Spleen (tissue), 11 donors: ENCODE data around the gene PIN4. TPM values are rescaled to one million over a fixed set of nuclear protein-coding genes. Genes with fewer than 3 reads are reported as not detected.
"Not testable (repeated sequence)": the region's sequence is repeated elsewhere in the genome, so short reads cannot be mapped to it uniquely, and the experiment has no call there.

Experiments used
- DNase-seq: peaks from one replicate; pipeline ENCODE4 v3.0.0-alpha.2; 2020
- H3K27ac ChIP-seq, 8 donors: fragments of 200-600 bp; sonication (generic) in 7 of 8; 1 replicate in 4 of 8; 2 replicates in 4 of 8; pipeline versions ENCODE4 v1.5.0 to v1.8.0; 2016 to 2021; ENCODE audit warnings: inconsistent platforms in 4 of 8, mild to moderate bottlenecking in 4 of 8, moderate library complexity in 1 of 8
- H3K27me3 ChIP-seq, 7 donors: fragments of 200-600 bp; sonication (generic) in 6 of 7; replicated peaks in 1 of 7; 1 replicate in 4 of 7; 2 replicates in 3 of 7; pipeline versions ENCODE4 v1.5.0 to v1.8.0; 2016 to 2021; ENCODE audit warnings: inconsistent platforms in 3 of 7, mild to moderate bottlenecking in 1 of 7
- H3K36me3 ChIP-seq, 6 donors: fragments of 200-600 bp; sonication (generic) in 5 of 6; 1 replicate in 4 of 6; 2 replicates in 2 of 6; pipeline versions ENCODE4 v1.5.0 to v1.8.0; 2016 to 2021; ENCODE audit warnings: inconsistent platforms in 2 of 6
- H3K4me1 ChIP-seq, 6 donors: fragments of 200-600 bp; sonication (generic) in 5 of 6; 1 replicate in 3 of 6; 2 replicates in 3 of 6; pipeline versions ENCODE4 v1.5.0 to v1.8.0; 2016 to 2021; ENCODE audit warnings: inconsistent platforms in 3 of 6
- H3K4me3 ChIP-seq, 8 donors: fragments of 200-600 bp; sonication (generic) in 7 of 8; 1 replicate in 4 of 8; 2 replicates in 4 of 8; pipeline versions ENCODE4 v1.5.0 to v1.8.0; 2016 to 2021; ENCODE audit warnings: inconsistent platforms in 4 of 8, mild to moderate bottlenecking in 4 of 8, moderate library complexity in 2 of 8
- H3K9me3 ChIP-seq, 8 donors: fragments of 200-600 bp; sonication (generic) in 7 of 8; 1 replicate in 4 of 8; 2 replicates in 4 of 8; pipeline versions ENCODE4 v1.5.0 to v1.8.0; 2016 to 2021; ENCODE audit warnings: inconsistent platforms in 4 of 8
- POLR2A ChIP-seq, 3 donors: fragments of 450-650 bp; IDR thresholded peaks; one replicate each; pipeline ENCODE4 v1.5.1; 2017; ENCODE audit warnings: antibody characterized with exemption in 3 of 3, mild to moderate bottlenecking in 1 of 3
- POLR2AphosphoS5 ChIP-seq, 3 donors: sonication (generic); formaldehyde crosslinking; IDR thresholded peaks; one replicate each; pipeline ENCODE4 v1.5.1; 2017; ENCODE audit warnings: antibody characterized with exemption in 3 of 3
- WGBS, 5 donors: extraction: QIAGEN DNeasy Blood & Tissue Kit in 3 of 5; methylation state at CpG; one replicate each; pipeline versions ENCODE4 v1.1.5 to v1.1.7; 2013 to 2018; 5-methylcytosine and 5-hydroxymethylcytosine counted together
- intact Hi-C: fragments of 100-400 bp; cut with DNase I; formaldehyde crosslinking; loops from one replicate; pipeline ENCODE4 v1.15.0; 2023; ENCODE audit warnings: low total_unique reads
- polyA plus RNA-seq, 3 donors: library from polyadenylated mRNA; stranded (reverse); fragments of 200-250 nt; gene quantifications; one replicate each; pipeline ENCODE4 v1.2.1, GENCODE V29; 2013
- total RNA-seq, 7 donors: library from RNA; depleted of rRNA in 3 of 7; stranded (reverse); fragments of >200 nt in 3 of 7; fragmentation: NEBNext Ultra II Directional in 4 of 7; extraction: Animal tissue kit (Norgen Biotek cat#: 25700) in 4 of 7; gene quantifications; one replicate each; pipeline versions ENCODE4 v1.1.0 to v1.2.1, GENCODE V29; 2016 to 2021
- TF ChIP-seq, protein P1 (sequence below), 11 experiments: fragments of 200-600 bp in 7 of 11; fragments of 450-650 bp in 4 of 11; sonication (generic) in 4 of 11; IDR thresholded peaks in 8 of 11; conservative IDR thresholded peaks in 3 of 11; 1 replicate in 7 of 11; 2 replicates in 4 of 11; pipeline versions ENCODE4 v1.4.0 to v1.8.0; 2016 to 2021; ENCODE audit warnings: antibody characterized with exemption in 11 of 11, inconsistent platforms in 4 of 11, mild to moderate bottlenecking in 1 of 11
- donor health status: healthy with polysubstance abuse.
- donor health status: DM: no; HTN: no; CAD: no; lungs with moderate emphysema.
- donor health status: DM: no; HTN: no; CAD: no.
- donor health status: Bipolar disorder and iron deficiency.
- donor health status: healthy.
- donor health status: DM: no; HTN: no; CAD: no.
- donor health status: DM: yes; HTN: yes; CAD: no.

PIN4 gene
- total and polyA plus RNA-seq, 10 donors = 6.0 to 22.0 (median 10.8) TPM

DNA sequence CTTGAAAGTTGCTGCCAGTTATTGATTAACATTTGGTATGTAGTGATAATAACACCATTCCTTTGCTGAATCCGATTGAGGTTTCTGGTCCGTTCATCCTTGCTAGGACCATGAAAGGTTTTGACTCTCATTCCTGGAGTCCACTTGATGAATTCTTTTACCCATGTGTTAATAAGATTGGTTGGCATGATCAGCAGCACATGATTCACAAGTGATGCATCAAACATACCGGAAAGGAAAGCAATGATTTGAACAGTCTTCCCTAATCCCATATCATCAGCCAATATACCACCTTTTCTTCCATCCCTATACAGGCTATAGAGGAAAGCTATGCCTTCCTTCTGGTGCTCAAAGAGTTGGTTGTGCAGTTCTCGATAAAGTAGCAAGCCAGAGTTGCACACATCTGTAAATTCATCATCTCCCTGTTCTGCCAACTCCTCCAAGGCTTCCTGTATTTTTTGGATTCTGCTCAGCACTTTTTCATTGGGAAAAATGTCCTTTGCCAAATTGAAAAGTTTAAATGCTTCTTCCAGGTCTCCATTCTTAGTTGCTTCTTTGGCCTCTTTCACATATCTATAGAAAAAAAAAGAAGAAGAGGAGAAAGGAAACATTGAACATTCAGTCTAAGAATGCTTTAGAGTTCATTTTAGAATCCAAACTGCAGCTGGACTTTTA lies 26.7 kb downstream of the PIN4 start:
- H3K4me1 ChIP-seq = no peaks in the 10 kb centered on the region
- H3K4me3 ChIP-seq = no peak overlapping the region
- H3K36me3 ChIP-seq = peaks cover 0 to 49% (median 5%) of the 10 kb centered on the region in 6 donors
- WGBS, 5 donors = 88 to 98% (median 95%) methylated on average over 4 of the region's 4 CpGs
- no peaks in the 10 kb centered on the region for H3K27me3 ChIP-seq
- intact Hi-C loops = no loop called here
- H3K27ac ChIP-seq = no peak overlapping the region
- no peaks in the 10 kb centered on the region for H3K9me3 ChIP-seq
- DNase-seq = no peak
- TF ChIP-seq POLR2A (IDR thresholded peaks at IDR 0.05) = no peak
- TF ChIP-seq POLR2AphosphoS5 (IDR thresholded peaks at IDR 0.05) = no peak
- TF ChIP-seq, protein P1, sequence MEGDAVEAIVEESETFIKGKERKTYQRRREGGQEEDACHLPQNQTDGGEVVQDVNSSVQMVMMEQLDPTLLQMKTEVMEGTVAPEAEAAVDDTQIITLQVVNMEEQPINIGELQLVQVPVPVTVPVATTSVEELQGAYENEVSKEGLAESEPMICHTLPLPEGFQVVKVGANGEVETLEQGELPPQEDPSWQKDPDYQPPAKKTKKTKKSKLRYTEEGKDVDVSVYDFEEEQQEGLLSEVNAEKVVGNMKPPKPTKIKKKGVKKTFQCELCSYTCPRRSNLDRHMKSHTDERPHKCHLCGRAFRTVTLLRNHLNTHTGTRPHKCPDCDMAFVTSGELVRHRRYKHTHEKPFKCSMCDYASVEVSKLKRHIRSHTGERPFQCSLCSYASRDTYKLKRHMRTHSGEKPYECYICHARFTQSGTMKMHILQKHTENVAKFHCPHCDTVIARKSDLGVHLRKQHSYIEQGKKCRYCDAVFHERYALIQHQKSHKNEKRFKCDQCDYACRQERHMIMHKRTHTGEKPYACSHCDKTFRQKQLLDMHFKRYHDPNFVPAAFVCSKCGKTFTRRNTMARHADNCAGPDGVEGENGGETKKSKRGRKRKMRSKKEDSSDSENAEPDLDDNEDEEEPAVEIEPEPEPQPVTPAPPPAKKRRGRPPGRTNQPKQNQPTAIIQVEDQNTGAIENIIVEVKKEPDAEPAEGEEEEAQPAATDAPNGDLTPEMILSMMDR (IDR thresholded peaks at IDR 0.05 in 8 of 11, conservative IDR thresholded peaks at IDR 0.05 in 3 of 11) = no peak

DNA sequence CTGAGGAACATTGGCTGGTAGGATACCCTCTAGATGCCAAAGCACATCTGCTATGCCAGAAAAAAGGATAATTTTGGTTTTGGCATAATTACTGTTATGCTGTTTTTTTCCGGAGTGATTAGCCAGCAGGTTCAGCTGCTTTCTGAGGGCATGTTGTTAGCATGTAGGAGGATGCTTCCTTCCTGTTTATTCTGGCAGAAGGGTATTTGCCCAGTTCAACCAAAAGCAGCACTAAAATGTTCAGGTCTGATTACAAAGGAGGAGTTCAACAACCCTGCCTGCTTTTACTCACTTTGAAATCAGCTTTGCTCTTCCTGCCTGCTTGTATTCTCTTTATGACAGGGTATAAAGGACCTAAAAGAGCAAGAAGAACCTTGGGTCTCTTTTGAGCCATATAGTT lies 35.4 kb downstream of the PIN4 start:
- DNase-seq = no peak
- Histone ChIP-seq H3K4me1 (no peaks in the 10 kb centered on the region), H3K27me3 (no peaks in the 10 kb centered on the region), H3K36me3 (no peaks in the 10 kb centered on the region), H3K9me3 (no peaks in the 10 kb centered on the region), H3K4me3 (no peak overlapping the region), H3K27ac (no peak overlapping the region)
- 55 to 71% (median 64%) methylated on average over 1 of the region's 1 CpG for WGBS, 5 donors
- TF ChIP-seq POLR2A (IDR thresholded peaks at IDR 0.05) (no peak), POLR2AphosphoS5 (IDR thresholded peaks at IDR 0.05) (no peak)
- TF ChIP-seq, protein P1 (IDR thresholded peaks at IDR 0.05 in 8 of 11, conservative IDR thresholded peaks at IDR 0.05 in 3 of 11) = no peak
- intact Hi-C loops = no loop called here

DNA sequence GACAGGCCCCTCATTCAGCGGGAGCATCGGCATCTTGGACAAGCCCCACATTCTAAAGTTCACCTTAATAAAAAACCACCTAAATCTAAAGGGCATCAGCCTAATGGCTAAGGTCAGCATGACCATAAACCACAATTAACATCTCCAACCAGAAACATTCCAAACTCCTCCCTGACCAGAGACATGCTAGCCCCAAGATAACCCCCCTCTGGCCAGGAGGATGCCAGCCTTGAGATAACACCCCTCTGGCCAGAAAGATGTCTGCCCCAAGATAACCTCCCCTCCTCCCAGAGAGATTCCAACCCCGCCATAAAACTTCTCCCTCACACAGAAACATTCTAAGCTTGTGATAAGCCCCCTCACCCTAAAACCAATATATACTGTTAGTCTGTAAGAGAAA lies 38.8 kb downstream of the PIN4 start:
- intact Hi-C loops, H3K27me3 ChIP-seq, H3K27ac ChIP-seq, H3K36me3 ChIP-seq, H3K9me3 ChIP-seq, H3K4me3 ChIP-seq, DNase-seq, H3K4me1 ChIP-seq: not testable (repeated sequence)
- WGBS, 5 donors = 93 to 100% (median 96%) methylated on average over 3 of the region's 3 CpGs

DNA sequence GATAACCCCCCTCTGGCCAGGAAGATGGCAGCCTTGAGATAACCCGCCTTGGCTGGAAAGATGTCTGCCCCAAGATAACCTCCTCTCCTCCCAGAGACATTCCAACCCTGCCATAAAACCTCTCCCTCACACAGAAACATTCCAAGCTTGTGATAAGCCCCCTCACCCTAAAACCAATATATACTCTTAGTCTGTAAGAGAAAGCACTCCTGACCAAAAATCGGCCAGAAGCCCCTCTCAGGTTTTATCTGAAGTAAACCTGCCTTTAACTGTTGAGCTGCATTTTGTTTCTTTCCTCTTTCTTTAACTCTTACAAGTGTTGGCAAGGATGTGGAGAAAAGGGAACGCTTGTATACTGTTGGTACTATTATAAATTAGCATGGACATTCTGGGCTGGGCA lies 48.7 kb downstream of the PIN4 start:
- H3K27ac ChIP-seq = no peak overlapping the region
- no peaks in the 10 kb centered on the region for H3K36me3 ChIP-seq
- TF ChIP-seq POLR2A (IDR thresholded peaks at IDR 0.05) (no peak), POLR2AphosphoS5 (IDR thresholded peaks at IDR 0.05) (no peak)
- TF ChIP-seq, protein P1 (IDR thresholded peaks at IDR 0.05 in 8 of 11, conservative IDR thresholded peaks at IDR 0.05 in 3 of 11) = no peak
- no peak for DNase-seq
- no peaks in the 10 kb centered on the region for H3K27me3 ChIP-seq
- WGBS, 5 donors = 86 to 100% (median 99%) methylated on average over 3 of the region's 3 CpGs
- H3K4me3 ChIP-seq = no peak overlapping the region
- H3K4me1 ChIP-seq = no peaks in the 10 kb centered on the region
- intact Hi-C loops = no loop called here
- no peaks in the 10 kb centered on the region for H3K9me3 ChIP-seq
